ENCODE results near the gene XYLT1.

DNA sequence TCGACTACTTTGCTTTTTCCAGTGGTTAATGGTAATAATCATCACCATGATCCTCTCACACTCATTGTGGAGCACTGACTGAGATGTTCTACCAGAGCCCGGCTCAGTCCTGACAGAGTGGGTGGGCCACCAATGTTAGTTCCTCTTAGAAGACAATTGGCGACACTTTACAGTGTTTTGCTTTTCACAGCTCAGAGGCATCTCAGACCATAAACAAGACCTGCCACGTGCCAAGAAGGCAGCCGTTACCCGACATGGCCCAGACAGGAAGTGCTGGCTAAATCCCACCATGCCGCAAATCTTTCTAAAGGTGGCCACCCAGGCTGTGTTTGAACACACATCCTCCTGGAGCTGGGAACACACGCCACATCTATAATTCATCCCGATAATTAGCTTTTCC lies 103.7 kb downstream of the XYLT1 start:
- TF ChIP-seq, protein P1, sequence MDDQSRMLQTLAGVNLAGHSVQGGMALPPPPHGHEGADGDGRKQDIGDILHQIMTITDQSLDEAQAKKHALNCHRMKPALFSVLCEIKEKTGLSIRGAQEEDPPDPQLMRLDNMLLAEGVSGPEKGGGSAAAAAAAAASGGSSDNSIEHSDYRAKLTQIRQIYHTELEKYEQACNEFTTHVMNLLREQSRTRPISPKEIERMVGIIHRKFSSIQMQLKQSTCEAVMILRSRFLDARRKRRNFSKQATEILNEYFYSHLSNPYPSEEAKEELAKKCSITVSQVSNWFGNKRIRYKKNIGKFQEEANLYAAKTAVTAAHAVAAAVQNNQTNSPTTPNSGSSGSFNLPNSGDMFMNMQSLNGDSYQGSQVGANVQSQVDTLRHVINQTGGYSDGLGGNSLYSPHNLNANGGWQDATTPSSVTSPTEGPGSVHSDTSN (IDR thresholded peaks at IDR 0.05), result no peak
- TF ChIP-seq, protein P2, sequence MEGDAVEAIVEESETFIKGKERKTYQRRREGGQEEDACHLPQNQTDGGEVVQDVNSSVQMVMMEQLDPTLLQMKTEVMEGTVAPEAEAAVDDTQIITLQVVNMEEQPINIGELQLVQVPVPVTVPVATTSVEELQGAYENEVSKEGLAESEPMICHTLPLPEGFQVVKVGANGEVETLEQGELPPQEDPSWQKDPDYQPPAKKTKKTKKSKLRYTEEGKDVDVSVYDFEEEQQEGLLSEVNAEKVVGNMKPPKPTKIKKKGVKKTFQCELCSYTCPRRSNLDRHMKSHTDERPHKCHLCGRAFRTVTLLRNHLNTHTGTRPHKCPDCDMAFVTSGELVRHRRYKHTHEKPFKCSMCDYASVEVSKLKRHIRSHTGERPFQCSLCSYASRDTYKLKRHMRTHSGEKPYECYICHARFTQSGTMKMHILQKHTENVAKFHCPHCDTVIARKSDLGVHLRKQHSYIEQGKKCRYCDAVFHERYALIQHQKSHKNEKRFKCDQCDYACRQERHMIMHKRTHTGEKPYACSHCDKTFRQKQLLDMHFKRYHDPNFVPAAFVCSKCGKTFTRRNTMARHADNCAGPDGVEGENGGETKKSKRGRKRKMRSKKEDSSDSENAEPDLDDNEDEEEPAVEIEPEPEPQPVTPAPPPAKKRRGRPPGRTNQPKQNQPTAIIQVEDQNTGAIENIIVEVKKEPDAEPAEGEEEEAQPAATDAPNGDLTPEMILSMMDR (IDR thresholded peaks at IDR 0.05), result no peak
- TF ChIP-seq CHD2 (IDR thresholded peaks at IDR 0.05; ENCODE audit: low read length, partially characterized antibody), result no peak
- TF ChIP-seq MXI1 (IDR thresholded peaks at IDR 0.05; ENCODE audit: low read depth, low read length), result no peak
- TF ChIP-seq, protein P3, sequence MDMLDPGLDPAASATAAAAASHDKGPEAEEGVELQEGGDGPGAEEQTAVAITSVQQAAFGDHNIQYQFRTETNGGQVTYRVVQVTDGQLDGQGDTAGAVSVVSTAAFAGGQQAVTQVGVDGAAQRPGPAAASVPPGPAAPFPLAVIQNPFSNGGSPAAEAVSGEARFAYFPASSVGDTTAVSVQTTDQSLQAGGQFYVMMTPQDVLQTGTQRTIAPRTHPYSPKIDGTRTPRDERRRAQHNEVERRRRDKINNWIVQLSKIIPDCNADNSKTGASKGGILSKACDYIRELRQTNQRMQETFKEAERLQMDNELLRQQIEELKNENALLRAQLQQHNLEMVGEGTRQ (IDR thresholded peaks at IDR 0.05; ENCODE audit: borderline replicate concordance, low read depth, low read length), result no peak
- TF ChIP-seq GABPA (IDR thresholded peaks at IDR 0.05; ENCODE audit: low read depth), result no peak
- no peak for TF ChIP-seq POLR2AphosphoS5 (IDR thresholded peaks at IDR 0.05; ENCODE audit: low read depth, low read length)

Measured in SK-N-SH (cell line).